HepG2 (cell line): ENCODE measurements around the gene COPA. TPM values are rescaled to one million over a fixed set of nuclear protein-coding genes. Genes with fewer than 3 reads are reported as not detected.

Source experiments
- ATAC-seq: fragments of 200-7000 bp; cut with Tn5 transposase; 3 replicates; pipeline ENCODE4 v1.9.1; 2020; ENCODE audit warnings: mild to moderate bottlenecking, moderate library complexity
- BruUV-seq: library from RNA; stranded (reverse); fragments of 400-500 nt; replicated peaks from 2 replicates; lab custom pipeline; 2021; lab: Mats Ljungman, UMichigan
- CTCF ChIA-PET: fragments of 300-600 bp; formaldehyde crosslinking; extraction: SDS; loops from one replicate; lab custom pipeline; 2021; ENCODE audit warnings: low total read pairs, inconsistent platforms, low intra/inter-chr PET ratio; lab: Yijun Ruan, JAX
- POLR2A ChIA-PET: fragments of 350-600 bp; sonication (Branson Sonifier 250); formaldehyde crosslinking; loops from one replicate; lab custom pipeline; 2020; ENCODE audit warnings: antibody characterized with exemption, inconsistent platforms; lab: Yijun Ruan, JAX
- DNase-seq: peaks from one replicate; pipeline ENCODE4 v3.0.0-alpha.2; 2015; ENCODE audit warnings: low spot score
- FAIRE-seq: peaks from 3 replicates; lab custom pipeline; 2011; peaks lifted over from hg19 to GRCh38; lab: Jason Lieb, UNC
- H2AFZ ChIP-seq: one replicate; pipeline ENCODE4 v1.6.1; 2011; ENCODE audit warnings: low read length, inconsistent platforms
- H3K27ac ChIP-seq: fragments of 300-600 bp; 3 replicates; pipeline ENCODE4 v1.8.0; 2011; ENCODE audit warnings: mixed run types, mild to moderate bottlenecking, mixed read lengths, low read length, inconsistent platforms; ENCODE audit not compliant: insufficient read depth; ENCODE audit errors: extremely low read length
- H3K27me3 ChIP-seq, 2 experiments: fragments of 200-600 bp in 1 of 2; 2 replicates in 1 of 2; 3 replicates in 1 of 2; pipeline versions ENCODE4 v1.6.0 to v1.8.0; 2011; ENCODE audit warnings: low read length in 2 of 2, mild to moderate bottlenecking in 2 of 2, moderate library complexity in 2 of 2, inconsistent platforms in 1 of 2; ENCODE audit not compliant: insufficient read depth in 2 of 2, control insufficient read depth in 1 of 2
- H3K36me3 ChIP-seq, 2 experiments: fragments of 200-600 bp in 1 of 2; replicated peaks in 1 of 2; 2 replicates in 1 of 2; 3 replicates in 1 of 2; pipeline versions ENCODE4 v1.5.1 to v1.8.0; 2011; ENCODE audit warnings: low read length in 2 of 2, inconsistent platforms in 1 of 2; ENCODE audit not compliant: insufficient read depth in 2 of 2, control insufficient read depth in 1 of 2
- H3K4me1 ChIP-seq: 2 replicates; pipeline ENCODE4 v1.5.1; 2012; ENCODE audit warnings: low read length, inconsistent platforms; ENCODE audit not compliant: insufficient read depth
- H3K4me2 ChIP-seq: 2 replicates; pipeline ENCODE4 v1.6.0; 2011; ENCODE audit warnings: low read depth, low read length, inconsistent platforms
- H3K4me3 ChIP-seq, 3 experiments: fragments of 200-600 bp in 1 of 3; sonication (generic), shearing (Covaris generic) in 1 of 3; replicated peaks in 1 of 3; 2 replicates each; pipeline ENCODE4 v1.5.1; 2011 to 2016; ENCODE audit warnings: low read length in 3 of 3, inconsistent platforms in 2 of 3, low read depth in 2 of 3, mild to moderate bottlenecking in 2 of 3, control low read depth in 1 of 3, mixed read lengths in 1 of 3; ENCODE audit not compliant: insufficient read depth in 1 of 3
- H3K79me2 ChIP-seq: one replicate; pipeline ENCODE4 v1.6.1; 2011; ENCODE audit warnings: low read length, inconsistent platforms; ENCODE audit not compliant: insufficient read depth
- H3K9ac ChIP-seq: 2 replicates; pipeline ENCODE4 v1.6.0; 2011; ENCODE audit warnings: mild to moderate bottlenecking, low read depth, low read length, inconsistent platforms; ENCODE audit not compliant: insufficient read depth
- H3K9me3 ChIP-seq: 2 replicates; pipeline ENCODE4 v1.5.1; 2012; ENCODE audit warnings: mild to moderate bottlenecking, low read length
- H4K20me1 ChIP-seq: 2 replicates; pipeline ENCODE4 v1.6.0; 2011; ENCODE audit warnings: inconsistent platforms, mild to moderate bottlenecking, low read length, moderate library complexity; ENCODE audit not compliant: insufficient read depth
- HIVEP1 ChIP-seq: sonication (generic); formaldehyde crosslinking; IDR thresholded peaks from 2 replicates; pipeline ENCODE4 v1.4.0; 2020; ENCODE audit warnings: mild to moderate bottlenecking, missing genetic modification reagents
- REPIN1 ChIP-seq: sonication (generic); formaldehyde crosslinking; IDR thresholded peaks from 2 replicates; pipeline ENCODE4 v1.8.0; 2022; ENCODE audit warnings: missing genetic modification reagents, low read depth, mild to moderate bottlenecking, borderline replicate concordance
- TAF15 ChIP-seq: fragments of 200-400 bp; formaldehyde crosslinking; IDR thresholded peaks from one replicate; pipeline ENCODE4 v1.6.1; 2018; ENCODE audit warnings: mild to moderate bottlenecking, low read depth, low read length; ENCODE audit not compliant: poor library complexity, severe bottlenecking
- TCF7 ChIP-seq: sonication (generic); IDR thresholded peaks from 2 replicates; pipeline ENCODE4 v1.6.1; 2016; ENCODE audit warnings: antibody characterized with exemption, low read depth
- ZMAT5 ChIP-seq: sonication (generic); formaldehyde crosslinking; IDR thresholded peaks from 2 replicates; pipeline ENCODE4 v1.5.0; 2020; ENCODE audit warnings: mild to moderate bottlenecking, low read depth, missing genetic modification reagents, borderline replicate concordance
- ZNF124 ChIP-seq: sonication (generic); formaldehyde crosslinking; IDR thresholded peaks from 2 replicates; pipeline ENCODE4 v1.4.0; 2020; ENCODE audit warnings: missing genetic modification reagents
- ZNF24 ChIP-seq: fragments of 450-650 bp; IDR thresholded peaks from 2 replicates; pipeline ENCODE4 v1.6.1; 2017; ENCODE audit warnings: antibody characterized with exemption, mild to moderate bottlenecking
- ZNF253 ChIP-seq: sonication (generic); formaldehyde crosslinking; IDR thresholded peaks from 2 replicates; pipeline ENCODE4 v1.8.0; 2022; ENCODE audit warnings: mild to moderate bottlenecking, missing genetic modification reagents, borderline replicate concordance
- ZNF431 ChIP-seq: sonication (generic); formaldehyde crosslinking; IDR thresholded peaks from 2 replicates; pipeline ENCODE4 v1.9.0; 2022; ENCODE audit warnings: missing genetic modification reagents, low read depth, mild to moderate bottlenecking, borderline replicate concordance
- ZNF574 ChIP-seq: sonication (generic); formaldehyde crosslinking; IDR thresholded peaks from 2 replicates; pipeline ENCODE4 v1.4.0; 2020; ENCODE audit warnings: missing genetic modification reagents
- ZNF629 ChIP-seq: sonication (generic); formaldehyde crosslinking; conservative IDR thresholded peaks from 2 replicates; pipeline ENCODE4 v1.5.0; 2020; ENCODE audit warnings: missing genetic modification reagents
- ZNF7 ChIP-seq: IDR thresholded peaks from 2 replicates; pipeline ENCODE4 v1.6.1; 2016; ENCODE audit warnings: missing biosample characterization, missing genetic modification reagents
- ZNF710 ChIP-seq: sonication (generic); formaldehyde crosslinking; IDR thresholded peaks from 2 replicates; pipeline ENCODE4 v1.5.0; 2020; ENCODE audit warnings: mild to moderate bottlenecking, missing genetic modification reagents, borderline replicate concordance
- ZNF724P ChIP-seq: sonication (generic); formaldehyde crosslinking; IDR thresholded peaks from 2 replicates; pipeline ENCODE4 v1.8.0; 2022; ENCODE audit warnings: missing genetic modification reagents, borderline replicate concordance
- ZNF782 ChIP-seq: sonication (generic); formaldehyde crosslinking; IDR thresholded peaks from 2 replicates; pipeline ENCODE4 v1.4.0; 2020; ENCODE audit warnings: missing genetic modification reagents, mild to moderate bottlenecking, borderline replicate concordance
- WGBS: methylation state at CpG from one replicate; pipeline ENCODE4 v1.1.6; 2017; ENCODE audit warnings: low lambda C conversion rate; 5-methylcytosine and 5-hydroxymethylcytosine counted together
- in situ Hi-C: cut with HindIII; loops from 2 replicates; pipeline ENCODE4 v1.10.0; 2017; ENCODE audit warnings: low pct_unique_long_range_greater_than_20kb; ENCODE audit not compliant: extremely low pct_ligation_motif_present
- intact Hi-C: fragments of 100-400 bp; cut with micrococcal nuclease; formaldehyde crosslinking; loops from one replicate; pipeline ENCODE4 v1.10.0; 2022; ENCODE audit not compliant: unreplicated experiment
- polyA plus RNA-seq, 8 experiments: library from polyadenylated mRNA; depleted of rRNA in 3 of 8; stranded (reverse) in 7 of 8; unstranded in 1 of 8; fragments of >200 nt; fragmentation: Illumina TruSeq in 4 of 8; extraction: Trizol in 4 of 8; gene quantifications; 2 replicates each; pipeline versions ENCODE4 v1.2.1 to v1.2.3, GENCODE V29; 2011 to 2016; ENCODE audit warnings: low read depth in 4 of 8, missing spikeins in 1 of 8, mixed read lengths in 1 of 8; ENCODE audit not compliant: insufficient read depth in 1 of 8
- total RNA-seq, 5 experiments: library from RNA; depleted of rRNA; stranded (reverse); fragments of >200 nt; fragmentation: Illumina TruSeq; extraction: Trizol; gene quantifications; 2 replicates each; pipeline ENCODE4 v1.2.3, GENCODE V29; 2016; ENCODE audit warnings: low read depth in 1 of 5

Gene COPA
- total and polyA plus RNA-seq, 2 of the 13 experiments (the other 11 are each of a cell fraction or from before 2014, with no cell fraction given): 160 to 197 TPM

GRCh38 chr1:160330119-160330518, 12.9 kb downstream of the COPA start:
- CTCF ChIA-PET: no interaction called here
- TF ChIP-seq ZMAT5 (no peak), ZNF574 (CRISPR knock-in tag) (0 out of 2 replicates have a peak, but pooled peaks have one; percentile 20)
- in situ Hi-C loops (no loop called here), intact Hi-C loops (no loop called here)
- DNase-seq (no peak), ATAC-seq (peak; percentile 69), FAIRE-seq (no peak)
- Histone ChIP-seq H3K79me2 (peaks cover 2% of the 10 kb centered on the region), H3K27me3 (no peaks in the 10 kb centered on the region), H3K9me3 (no peaks in the 10 kb centered on the region), H3K4me1 (no peaks in the 10 kb centered on the region), H3K4me2 (no peak overlapping the region), H3K9ac (no peak overlapping the region), H4K20me1 (peaks cover 2% of the 10 kb centered on the region), H2AFZ (no peak overlapping the region), H3K4me3 (no peak overlapping the region), H3K27ac (no peak overlapping the region), H3K36me3 (peaks cover 25 to 89% of the 10 kb centered on the region in 2 experiments)
- POLR2A ChIA-PET: no interaction called here
- no TSS peak for BruUV-seq

GRCh38 chr1:160328184-160328583, 14.9 kb downstream of the COPA start:
- 95% methylated on average over 8 of the region's 8 CpGs for WGBS
- Histone ChIP-seq H3K79me2 (peaks cover 4% of the 10 kb centered on the region), H3K4me3 (no peak overlapping the region), H3K4me2 (no peak overlapping the region), H3K4me1 (no peaks in the 10 kb centered on the region), H2AFZ (no peak overlapping the region), H3K36me3 (peaks cover 18 to 85% of the 10 kb centered on the region in 2 experiments), H4K20me1 (peaks cover 2% of the 10 kb centered on the region), H3K27ac (no peak overlapping the region), H3K27me3 (no peaks in the 10 kb centered on the region), H3K9ac (no peak overlapping the region), H3K9me3 (no peaks in the 10 kb centered on the region)
- DNase-seq (no peak), FAIRE-seq (no peak), ATAC-seq (no peak)
- CTCF ChIA-PET: no interaction called here
- in situ Hi-C loops: no loop called here
- POLR2A ChIA-PET: no interaction called here
- no TSS peak for BruUV-seq
- intact Hi-C loops: no loop called here
- TF ChIP-seq ZNF710 (CRISPR knock-in tag) (no peak), ZNF431 (CRISPR knock-in tag) (no peak), ZNF782 (no peak), TCF7 (no peak), ZNF24 (no peak), ZNF724P (no peak), TAF15 (no peak), ZNF124 (CRISPR knock-in tag) (no peak), ZNF7 (no peak), REPIN1 (CRISPR knock-in tag) (no peak), ZNF253 (CRISPR knock-in tag) (no peak), HIVEP1 (no peak), ZNF629 (no peak)
